Left colon (tissue), 2 donors: ENCODE data around the gene GCAT. TPM values are rescaled to one million over a fixed set of nuclear protein-coding genes. Genes with fewer than 3 reads are reported as not detected.

Experiments used
- ATAC-seq: fragments of 200-7000 bp; cut with Tn5 transposase; one replicate; pipeline ENCODE4 v1.9.1; 2020; ENCODE audit warnings: mild to moderate bottlenecking, moderate library complexity
- DNase-seq, 2 donors: peaks; one replicate each; pipeline ENCODE4 v3.0.0-alpha.2; 2020
- intact Hi-C, 2 donors: fragments of 100-400 bp; cut with DNase I in 1 of 2; cut with micrococcal nuclease in 1 of 2; formaldehyde crosslinking; loops; one replicate each; pipeline versions ENCODE4 v1.11.2 to v1.14.0; 2022; cut with DNase I, micrococcal nuclease
- total RNA-seq, 2 donors: library from RNA; stranded (reverse); fragmentation: NEBNext Ultra II Directional; extraction: Animal tissue kit (Norgen Biotek cat#: 25700); gene quantifications; one replicate each; pipeline ENCODE4 v1.2.1, GENCODE V29; 2021
- donor health status: DM: no; HTN: no; CAD: no.
- donor health status: DM: yes; HTN: yes; CAD: no.

The GCAT gene
- total RNA-seq, 2 donors from 2014 or later: 10.2 to 10.6 TPM

DNA sequence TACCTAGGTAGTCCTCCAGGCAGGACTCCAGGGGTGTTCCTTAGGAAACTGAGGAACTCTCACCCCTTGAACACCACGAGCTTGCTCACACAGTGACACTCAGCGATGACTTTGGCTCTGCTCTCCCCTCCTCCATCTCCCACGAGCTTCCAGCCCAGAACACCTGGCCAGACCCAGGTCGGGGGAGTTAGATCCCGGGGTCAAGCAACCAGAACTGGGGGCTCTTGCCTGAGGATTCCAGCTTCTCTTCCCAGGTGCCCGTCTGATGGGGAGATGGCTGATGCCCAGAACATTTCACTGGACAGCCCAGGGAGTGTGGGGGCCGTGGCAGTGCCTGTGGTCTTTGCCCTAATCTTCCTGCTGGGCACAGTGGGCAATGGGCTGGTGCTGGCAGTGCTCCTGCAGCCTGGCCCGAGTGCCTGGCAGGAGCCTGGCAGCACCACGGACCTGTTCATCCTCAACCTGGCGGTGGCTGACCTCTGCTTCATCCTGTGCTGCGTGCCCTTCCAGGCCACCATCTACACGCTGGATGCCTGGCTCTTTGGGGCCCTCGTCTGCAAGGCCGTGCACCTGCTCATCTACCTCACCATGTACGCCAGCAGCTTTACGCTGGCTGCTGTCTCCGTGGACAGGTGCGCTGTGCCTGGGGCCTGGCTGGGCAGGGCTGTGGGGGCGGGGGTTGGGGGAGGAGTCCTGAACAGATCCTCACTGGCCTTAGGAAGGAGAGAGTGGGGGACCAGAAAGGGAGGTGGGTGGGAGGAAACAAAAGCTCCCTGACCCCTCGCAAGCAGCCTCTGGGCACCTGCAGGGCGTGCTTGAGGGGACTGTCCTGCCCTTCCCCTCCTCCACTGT is 15.6 kb downstream of the GCAT start, which contains the start of gene GALR3:
Gene GALR3, plus strand, starts transcription at position 249 of the 852 bp plus-strand sequence. Its CDS starts 25 bp downstream, at position 274.
- DNase-seq (no peak), ATAC-seq (no peak)
- intact Hi-C loops: loop anchor here in 1 of 2 donors (5.0 kb wide), 1 partner anchor 39 kb away; no protein-coding TSS in a partner anchor

DNA sequence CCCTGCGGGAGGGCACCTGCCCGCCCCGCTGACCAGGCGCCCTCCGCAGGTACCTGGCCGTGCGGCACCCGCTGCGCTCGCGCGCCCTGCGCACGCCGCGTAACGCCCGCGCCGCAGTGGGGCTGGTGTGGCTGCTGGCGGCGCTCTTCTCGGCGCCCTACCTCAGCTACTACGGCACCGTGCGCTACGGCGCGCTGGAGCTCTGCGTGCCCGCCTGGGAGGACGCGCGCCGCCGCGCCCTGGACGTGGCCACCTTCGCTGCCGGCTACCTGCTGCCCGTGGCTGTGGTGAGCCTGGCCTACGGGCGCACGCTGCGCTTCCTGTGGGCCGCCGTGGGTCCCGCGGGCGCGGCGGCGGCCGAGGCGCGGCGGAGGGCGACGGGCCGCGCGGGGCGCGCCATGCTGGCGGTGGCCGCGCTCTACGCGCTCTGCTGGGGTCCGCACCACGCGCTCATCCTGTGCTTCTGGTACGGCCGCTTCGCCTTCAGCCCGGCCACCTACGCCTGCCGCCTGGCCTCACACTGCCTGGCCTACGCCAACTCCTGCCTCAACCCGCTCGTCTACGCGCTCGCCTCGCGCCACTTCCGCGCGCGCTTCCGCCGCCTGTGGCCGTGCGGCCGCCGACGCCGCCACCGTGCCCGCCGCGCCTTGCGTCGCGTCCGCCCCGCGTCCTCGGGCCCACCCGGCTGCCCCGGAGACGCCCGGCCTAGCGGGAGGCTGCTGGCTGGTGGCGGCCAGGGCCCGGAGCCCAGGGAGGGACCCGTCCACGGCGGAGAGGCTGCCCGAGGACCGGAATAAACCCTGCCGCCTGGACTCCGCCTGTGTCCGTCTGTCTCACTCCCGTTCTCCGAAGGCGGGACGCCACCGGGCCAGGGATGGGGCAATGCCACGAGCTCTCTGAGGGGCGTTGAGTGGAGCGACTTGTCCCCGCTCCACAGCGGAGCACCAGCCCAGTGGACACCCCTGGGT is 17.2 kb downstream of the GCAT start:
- DNase-seq: peak in 1 of 2 donors; percentile 43
- intact Hi-C loops: loop anchor here in 1 of 2 donors (5.0 kb wide), 1 partner anchor 37 kb away; no protein-coding TSS in a partner anchor
- ATAC-seq: peak; percentile 76

DNA sequence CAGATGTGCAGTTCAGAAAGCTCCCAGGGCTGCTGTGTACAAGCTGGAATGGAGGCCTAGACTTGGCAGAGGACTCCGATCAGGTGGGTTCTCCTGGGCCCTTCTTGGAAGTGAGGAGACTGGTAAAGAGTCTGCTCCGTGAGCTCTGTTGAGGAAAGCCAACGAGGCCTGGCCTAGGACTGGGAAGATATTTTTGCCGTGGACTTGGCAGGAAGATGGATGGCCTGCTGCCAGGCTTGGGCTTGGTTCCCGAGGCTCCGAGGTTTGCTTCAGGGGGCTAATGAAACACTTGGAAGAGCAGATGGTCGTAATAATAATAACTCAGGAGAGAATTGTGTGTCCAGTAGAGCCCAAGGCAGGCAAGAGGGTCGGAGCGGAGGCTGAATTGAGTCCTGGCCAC is 19.3 kb downstream of the GCAT start:
- DNase-seq: no peak
- intact Hi-C loops: no loop called here
- no peak for ATAC-seq

DNA sequence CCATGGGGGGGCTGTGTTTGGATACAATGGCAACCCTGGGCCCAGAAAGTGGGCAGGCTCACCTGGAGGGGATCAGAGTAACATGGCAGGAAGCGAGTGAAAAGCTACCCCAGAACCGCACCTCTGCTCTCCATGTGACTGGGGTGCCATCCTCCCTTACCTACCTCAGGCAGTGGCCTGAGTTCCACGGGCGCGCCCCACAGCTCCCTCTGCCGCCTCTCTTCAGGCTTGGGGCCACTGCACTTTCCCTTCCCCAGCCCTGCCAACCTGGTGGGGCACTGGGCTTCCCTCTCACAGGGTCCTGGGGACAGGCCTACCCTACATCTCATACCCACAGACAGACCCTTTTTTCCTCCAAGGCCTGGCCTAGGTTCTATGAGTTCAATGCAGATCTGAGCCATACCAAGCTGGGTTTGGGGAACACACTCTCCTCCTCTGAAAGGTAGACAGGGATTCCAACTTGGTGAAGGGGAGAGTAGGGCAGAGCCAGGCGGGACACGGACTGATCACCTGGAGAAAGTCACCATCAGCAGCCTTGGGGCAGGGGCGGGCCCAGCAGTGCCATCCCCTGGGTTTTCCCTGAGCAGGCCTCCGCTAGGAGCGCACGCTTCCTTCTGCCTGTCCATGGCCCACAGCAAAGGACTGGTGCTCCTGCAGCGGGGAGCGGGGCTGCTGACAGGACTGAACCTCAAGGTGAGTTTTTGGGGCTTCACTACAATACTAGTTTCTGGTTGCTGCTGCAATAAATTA is 22.5 kb downstream of the GCAT start:
- intact Hi-C loops: no loop called here
- ATAC-seq (no peak), DNase-seq (no peak)

DNA sequence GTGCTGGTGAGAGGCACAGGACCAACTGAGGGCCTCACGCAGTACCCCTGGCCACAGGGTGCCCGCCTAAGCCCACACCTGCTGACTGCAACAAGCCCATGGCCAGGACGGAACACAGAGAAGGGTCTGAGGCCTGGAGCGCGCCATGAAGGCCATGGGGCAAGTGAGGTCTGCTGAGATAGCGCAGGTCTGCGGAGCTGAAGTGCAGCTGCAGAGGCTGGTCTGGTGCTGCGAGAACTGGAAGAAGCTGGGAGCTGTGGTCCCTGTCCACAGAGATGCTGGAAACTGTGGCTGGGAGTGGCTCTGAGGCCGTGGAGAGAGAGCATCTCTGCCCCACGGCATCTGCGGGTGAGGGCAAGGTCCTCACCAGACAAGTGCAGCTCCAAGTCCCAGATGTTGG is 23.7 kb downstream of the GCAT start:
- DNase-seq (no peak), ATAC-seq (no peak)
- intact Hi-C loops: no loop called here

DNA sequence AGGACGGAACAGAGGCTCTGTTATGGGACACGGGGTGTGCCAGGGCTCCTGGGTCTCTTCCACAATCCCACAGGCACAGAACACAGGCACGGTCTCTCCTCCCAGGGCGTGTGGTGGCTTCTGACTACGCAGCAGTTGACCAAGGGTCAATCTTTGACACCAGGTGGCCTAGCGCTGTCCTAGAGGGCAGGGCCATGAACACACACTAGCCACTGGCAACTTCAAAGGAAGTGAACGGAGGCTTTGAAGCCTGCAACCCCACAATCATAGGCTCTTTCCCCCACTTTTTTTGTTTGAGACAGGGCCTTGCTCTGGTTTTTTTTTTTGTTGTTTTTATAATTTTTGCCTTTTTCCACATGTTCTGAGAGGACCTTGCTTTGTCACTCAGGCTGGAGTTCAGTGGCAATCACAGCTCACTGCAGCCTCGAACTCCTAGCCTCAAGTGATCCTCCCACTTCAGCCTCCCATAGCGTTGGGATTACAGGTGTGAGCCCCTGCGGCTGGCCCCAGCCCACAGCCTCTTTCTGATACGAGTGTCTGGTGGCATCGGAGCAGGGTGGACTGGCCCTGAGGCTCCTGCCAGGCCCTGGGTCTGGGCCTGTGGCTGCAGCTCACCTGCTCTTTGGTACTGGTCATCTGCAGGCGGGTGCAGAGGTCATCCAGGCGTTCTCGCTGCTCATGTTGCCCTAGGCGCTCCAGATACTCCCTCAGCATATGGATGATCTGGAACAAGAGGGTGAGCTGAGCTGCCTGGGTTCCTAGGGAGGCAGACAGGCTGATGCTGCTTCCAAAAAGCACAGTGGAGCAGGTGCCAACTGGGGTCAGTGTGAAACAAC is 24.5 kb downstream of the GCAT start:
- DNase-seq (no peak), ATAC-seq (no peak)
- intact Hi-C loops: no loop called here

DNA sequence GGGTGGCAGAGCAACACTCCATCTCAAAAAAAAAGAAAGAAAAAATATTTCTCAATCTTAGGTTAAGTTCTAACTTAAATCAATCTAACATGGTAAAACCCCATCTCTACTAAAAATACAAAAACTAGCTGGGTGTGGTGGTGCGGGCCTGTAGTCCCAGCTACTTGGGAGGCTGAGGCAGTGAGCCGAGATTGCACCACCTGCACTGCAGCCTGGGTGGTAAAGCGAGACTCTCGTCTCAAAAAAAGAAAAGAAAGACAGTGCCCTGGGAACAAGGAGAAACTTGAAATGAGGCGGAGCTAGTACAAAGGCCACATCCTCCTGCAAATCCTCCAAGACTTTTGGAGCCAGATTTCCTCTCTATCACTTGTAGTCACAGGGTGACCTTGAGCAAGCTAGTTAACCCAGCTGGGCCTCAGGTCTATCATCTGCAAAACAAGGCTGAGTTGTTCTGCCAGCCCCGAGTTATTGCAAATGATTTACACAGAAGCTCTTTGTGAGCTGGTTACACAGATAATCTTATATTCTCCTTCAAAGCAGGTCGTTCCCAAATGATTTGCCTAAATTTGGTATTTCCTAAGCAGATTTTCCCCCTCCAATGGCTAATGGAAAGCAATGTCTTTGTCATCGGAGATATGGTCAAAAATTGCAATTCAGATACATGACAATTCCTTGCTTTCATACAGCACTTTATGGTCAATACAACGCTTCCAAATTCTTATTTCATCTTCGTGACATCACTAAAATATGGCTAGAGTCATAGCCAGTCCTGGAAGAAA is 34.5 kb downstream of the GCAT start:
- intact Hi-C loops: no loop called here
- ATAC-seq (peak; percentile 26), DNase-seq (peak in 1 of 2 donors; percentile 39)

DNA sequence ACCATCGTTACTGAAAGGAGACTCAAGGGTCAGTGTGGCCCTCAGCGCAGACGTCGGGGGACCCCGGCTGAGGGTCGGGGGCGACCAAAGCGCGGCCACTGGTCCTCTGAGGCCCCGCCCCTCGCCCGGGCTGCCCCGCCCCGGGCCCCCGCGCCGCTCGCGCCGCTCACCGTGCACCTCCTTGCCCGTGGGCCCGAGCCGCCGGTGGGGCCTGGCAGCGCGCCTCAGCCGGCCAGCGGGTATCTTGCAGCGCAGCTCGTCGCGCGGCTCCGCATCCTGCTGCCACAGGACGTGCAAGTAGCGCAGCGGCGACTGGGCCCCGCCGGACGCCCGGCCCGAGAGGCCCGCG is 36.0 kb downstream of the GCAT start:
- intact Hi-C loops: no loop called here
- ATAC-seq: peak; percentile 45
- DNase-seq: peak; percentile 36 to 65

DNA sequence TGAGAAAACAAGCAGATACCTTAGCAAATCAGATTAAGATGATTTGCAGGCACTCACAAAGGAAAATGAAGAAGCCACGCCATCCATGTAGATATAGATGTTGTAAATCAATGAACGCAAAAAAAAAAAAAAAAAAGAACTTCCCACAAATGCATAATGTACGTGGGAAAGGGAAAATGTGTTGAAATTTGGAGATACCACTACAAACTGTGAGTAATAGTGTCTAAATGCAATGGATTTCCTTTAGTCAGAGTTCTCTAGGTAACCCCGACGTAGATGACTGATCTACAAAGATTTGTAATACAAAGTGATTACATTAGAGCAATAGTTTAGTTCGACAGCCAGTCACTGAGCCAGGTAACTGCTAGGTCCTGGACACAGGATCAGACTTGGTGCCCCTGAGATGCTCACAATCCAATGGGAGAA is 37.2 kb downstream of the GCAT start:
- ATAC-seq: no peak
- intact Hi-C loops: no loop called here
- DNase-seq: no peak

DNA sequence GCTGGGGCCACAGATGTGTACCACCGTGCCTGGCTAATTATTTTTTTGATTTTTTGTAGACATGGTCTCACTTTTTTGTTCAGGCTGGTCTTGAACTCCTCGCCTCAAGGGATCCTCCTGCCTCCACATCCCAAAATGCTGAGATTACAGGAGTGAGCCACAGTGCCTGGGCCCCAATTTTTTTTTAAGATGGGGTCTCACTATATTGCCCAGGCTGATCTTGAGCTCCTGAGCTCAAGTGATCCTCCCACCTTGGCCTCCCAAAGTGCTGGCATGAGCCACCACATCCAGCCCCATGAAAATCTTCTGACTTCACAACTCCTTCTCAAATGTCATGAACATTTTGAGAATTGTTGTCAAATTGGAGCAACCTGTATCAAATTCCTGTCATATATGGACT is 38.7 kb downstream of the GCAT start:
- ATAC-seq (no peak), DNase-seq (no peak)
- intact Hi-C loops: no loop called here

DNA sequence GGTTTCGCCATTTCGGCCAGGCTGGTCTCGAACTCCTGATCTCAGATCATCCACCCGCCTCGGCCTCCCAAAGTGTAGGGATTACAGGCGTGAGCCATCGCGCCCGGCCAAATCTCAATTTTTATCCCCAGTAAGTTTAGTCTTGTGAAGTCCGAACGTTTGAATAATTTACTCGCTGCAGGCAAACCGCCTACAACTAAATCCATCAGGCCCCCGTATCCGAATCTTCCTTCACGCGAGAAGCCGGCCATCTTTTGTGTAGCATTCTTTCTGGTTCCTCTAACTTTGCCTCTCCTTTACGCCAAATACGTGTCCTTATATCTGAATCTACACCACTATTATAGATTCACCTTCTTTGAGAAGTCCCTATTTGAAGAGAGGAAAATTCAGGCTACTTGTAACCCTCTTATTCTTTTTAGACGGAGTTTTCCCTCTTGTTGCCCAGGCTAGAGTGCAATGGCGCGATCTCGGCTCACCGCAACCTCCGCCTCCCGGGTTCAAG is 40.9 kb downstream of the GCAT start:
- ATAC-seq (no peak), DNase-seq (no peak)
- intact Hi-C loops: no loop called here

DNA sequence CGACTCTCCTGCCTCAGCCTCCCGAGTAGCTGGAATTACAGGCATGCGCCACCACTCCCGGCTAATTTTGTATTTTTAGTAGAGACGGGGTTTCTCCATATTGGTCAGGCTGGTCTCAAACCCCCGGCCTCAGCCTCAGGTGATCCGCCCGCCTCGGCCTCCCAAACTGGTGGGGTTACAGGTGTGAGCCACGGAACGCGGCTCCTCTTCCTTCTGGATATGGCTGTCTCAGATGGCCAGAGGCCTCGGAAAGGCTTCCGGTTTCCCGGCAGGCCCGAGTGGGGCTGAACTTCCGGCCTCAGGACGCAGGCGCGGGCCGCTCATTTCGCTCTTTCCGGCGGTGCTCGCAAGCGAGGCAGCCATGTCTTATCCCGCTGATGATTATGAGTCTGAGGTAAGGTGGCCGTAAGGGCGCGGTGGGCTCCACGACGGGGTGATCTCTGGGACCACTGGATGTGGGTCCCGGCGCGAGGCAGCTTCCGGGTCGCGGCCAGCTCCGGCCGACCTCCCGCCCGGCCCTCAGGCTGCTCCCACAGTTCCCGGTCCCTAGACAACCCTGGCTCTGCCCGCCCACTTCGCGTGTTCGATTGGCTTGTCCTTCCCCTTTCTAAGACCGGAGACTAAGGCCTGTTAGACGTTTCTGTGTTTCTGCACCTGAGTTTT is 41.5 kb downstream of the GCAT start, which contains the start of gene EIF3L:
Gene EIF3L, plus strand, starts transcription at position 331 of the 663 bp plus-strand sequence. Its CDS starts 31 bp downstream, at position 362.
- intact Hi-C loops: no loop called here
- ATAC-seq: peak; percentile 85
- peak; percentile 92 to 93 for DNase-seq

DNA sequence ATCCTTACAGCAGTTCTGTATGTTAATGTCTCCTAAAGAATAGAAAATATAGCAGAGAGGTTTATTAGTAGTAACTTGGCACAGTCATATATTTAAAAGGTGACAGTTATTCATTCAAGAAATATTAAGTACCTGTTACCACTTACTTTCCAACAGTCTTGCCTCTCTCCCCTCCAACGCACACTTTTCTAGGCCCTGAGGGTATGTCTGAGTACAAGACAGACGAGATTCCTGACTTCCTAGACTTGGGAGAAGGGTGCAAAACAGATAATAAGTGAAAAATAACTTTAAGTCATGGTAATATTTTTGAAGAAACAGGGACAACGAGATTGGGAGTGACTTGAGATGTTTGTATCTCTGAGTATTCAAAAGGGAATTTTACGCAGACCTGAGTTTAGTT is 43.1 kb downstream of the GCAT start:
- no peak for ATAC-seq
- intact Hi-C loops: no loop called here
- no peak for DNase-seq

DNA sequence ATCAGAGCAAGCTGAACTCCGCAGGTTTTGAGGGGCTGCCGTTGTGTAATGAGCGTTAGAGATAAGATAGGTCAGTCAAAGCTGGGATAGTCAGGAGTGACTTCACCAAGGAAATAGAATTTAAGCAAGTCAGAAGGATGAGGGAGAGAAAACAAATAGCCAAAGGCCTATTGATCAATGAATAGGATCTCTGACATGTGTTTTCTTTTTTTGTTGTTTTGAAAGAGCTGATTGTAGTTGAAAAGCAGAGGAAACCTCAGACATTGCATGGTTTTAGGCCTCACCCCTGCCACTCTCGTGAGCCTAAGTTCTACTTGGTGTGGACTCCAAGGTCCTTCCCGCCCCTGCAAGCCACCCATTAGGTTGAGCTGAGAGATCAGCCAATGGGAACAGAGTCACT is 44.7 kb downstream of the GCAT start:
- intact Hi-C loops: no loop called here
- no peak for ATAC-seq
- no peak for DNase-seq

DNA sequence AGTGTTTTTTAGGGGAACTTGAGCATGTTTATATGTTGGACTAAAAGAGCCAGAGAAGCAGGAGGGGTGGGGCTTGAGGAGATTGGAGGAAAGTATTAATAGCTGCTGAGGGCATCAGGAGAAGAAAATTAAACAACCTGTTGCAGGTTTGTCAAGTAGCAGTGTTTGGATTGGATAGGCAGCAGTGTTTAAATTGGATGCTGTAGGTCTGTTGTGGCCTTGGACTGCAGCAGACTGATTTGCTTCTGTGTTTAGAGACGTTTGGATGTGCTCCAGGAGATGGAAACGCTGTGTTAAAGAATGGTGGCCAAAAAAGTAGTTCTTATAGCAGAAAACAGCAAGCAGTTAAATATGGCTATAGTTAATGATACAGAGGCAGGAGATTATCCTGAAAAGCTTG is 47.2 kb downstream of the GCAT start:
- DNase-seq (no peak), ATAC-seq (no peak)
- intact Hi-C loops: no loop called here

DNA sequence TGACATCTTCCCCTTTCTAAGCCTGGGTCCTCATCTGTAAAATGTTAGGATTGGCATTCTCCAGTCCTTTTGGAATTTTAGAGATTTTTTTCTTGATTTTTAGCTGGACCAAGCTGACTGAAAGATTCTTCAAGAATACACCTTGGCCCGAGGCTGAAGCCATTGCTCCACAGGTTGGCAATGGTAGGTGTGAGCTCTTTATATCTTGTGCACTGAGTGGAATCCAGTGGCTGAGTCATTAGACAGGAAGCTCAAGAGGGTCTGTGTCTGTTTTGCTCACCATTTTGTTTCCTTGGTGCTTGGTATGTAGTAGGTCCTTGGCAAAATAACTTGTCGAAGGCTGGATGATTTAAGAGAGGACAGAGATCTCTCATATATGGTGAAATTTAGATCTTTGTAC is 47.7 kb downstream of the GCAT start:
- ATAC-seq (no peak), DNase-seq (no peak)
- intact Hi-C loops: no loop called here
